Neural progenitor cell (in vitro differentiated cells): ENCODE results near the gene GBX2. TPM values are rescaled to one million over a fixed set of nuclear protein-coding genes. Genes with fewer than 3 reads are reported as not detected.

ENCODE experiments used
- DNase-seq: peaks from one replicate; pipeline ENCODE4 v3.0.0-alpha.2; 2016; ENCODE audit warnings: low spot score
- H2AFZ ChIP-seq: fragments of 200-600 bp; sonication (generic); replicated peaks from 2 replicates; pipeline ENCODE4 v1.6.1; 2016; ENCODE audit warnings: antibody characterized with exemption
- H3F3A ChIP-seq: fragments of 200-600 bp; sonication (generic); 2 replicates; pipeline ENCODE4 v1.6.1; 2016; ENCODE audit warnings: antibody characterized with exemption, low read depth
- H3K27ac ChIP-seq: fragments of 200-600 bp; sonication (generic); 2 replicates; pipeline ENCODE4 v1.5.1; 2016; ENCODE audit warnings: mild to moderate bottlenecking
- H3K27me3 ChIP-seq: fragments of 200-600 bp; sonication (generic); 2 replicates; pipeline ENCODE4 v1.6.1; 2016; ENCODE audit warnings: mild to moderate bottlenecking, moderate library complexity
- H3K36me3 ChIP-seq: fragments of 200-600 bp; sonication (generic); 2 replicates; pipeline ENCODE4 v1.5.1; 2016
- H3K4me1 ChIP-seq: fragments of 200-600 bp; sonication (generic); 2 replicates; pipeline ENCODE4 v1.6.1; 2016; ENCODE audit warnings: mixed run types
- H3K4me2 ChIP-seq: fragments of 200-600 bp; sonication (generic); 2 replicates; pipeline ENCODE4 v1.6.1; 2016
- H3K4me3 ChIP-seq: fragments of 200-600 bp; sonication (generic); 2 replicates; pipeline ENCODE4 v1.5.1; 2016
- H3K79me2 ChIP-seq: fragments of 200-600 bp; sonication (generic); 2 replicates; pipeline ENCODE4 v1.6.1; 2016; ENCODE audit warnings: low read depth
- H3K9ac ChIP-seq: fragments of 200-600 bp; sonication (generic); 2 replicates; pipeline ENCODE4 v1.6.1; 2016
- H3K9me3 ChIP-seq: fragments of 200-600 bp; sonication (generic); 2 replicates; pipeline ENCODE4 v1.5.1; 2016; ENCODE audit warnings: low read depth
- H4K20me1 ChIP-seq: fragments of 200-600 bp; sonication (generic); 2 replicates; pipeline ENCODE4 v1.6.1; 2016; ENCODE audit warnings: low read depth
- H3K27ac Mint-ChIP-seq: 3 replicates; pipeline ENCODE4 v1.8.0; 2021; ENCODE audit warnings: mixed read lengths
- H3K27me3 Mint-ChIP-seq: 2 replicates; pipeline ENCODE4 v1.8.0; 2022; ENCODE audit warnings: low read depth, mild to moderate bottlenecking, inconsistent platforms, moderate library complexity, mixed read lengths; ENCODE audit not compliant: insufficient read depth
- H3K36me3 Mint-ChIP-seq: 3 replicates; pipeline ENCODE4 v1.8.0; 2021; ENCODE audit warnings: mixed read lengths
- H3K4me1 Mint-ChIP-seq: 3 replicates; pipeline ENCODE4 v1.8.0; 2021; ENCODE audit warnings: mixed read lengths
- H3K4me3 Mint-ChIP-seq: 3 replicates; pipeline ENCODE4 v1.8.0; 2021; ENCODE audit warnings: mild to moderate bottlenecking, moderate library complexity, mixed read lengths
- H3K9me3 Mint-ChIP-seq: 3 replicates; pipeline ENCODE4 v1.8.0; 2020; ENCODE audit warnings: mixed read lengths
- EZH2 ChIP-seq: fragments of 200-600 bp; sonication (generic); IDR thresholded peaks from 2 replicates; pipeline ENCODE4 v1.6.1; 2017; ENCODE audit warnings: antibody characterized with exemption, mild to moderate bottlenecking, moderate library complexity
- EZH2phosphoT487 ChIP-seq: fragments of 200-600 bp; sonication (generic); IDR thresholded peaks from 2 replicates; pipeline ENCODE4 v1.6.1; 2017; ENCODE audit warnings: antibody characterized with exemption
- total RNA-seq: library from RNA; depleted of rRNA; stranded (reverse); fragments of >200 nt; gene quantifications from 2 replicates; pipeline ENCODE4 v1.2.3, GENCODE V29; 2015; ENCODE audit warnings: low replicate concordance
- TF ChIP-seq, protein P1 (sequence below): fragments of 200-600 bp; sonication (generic); IDR thresholded peaks from 2 replicates; pipeline ENCODE4 v1.5.1; 2017; ENCODE audit warnings: antibody characterized with exemption, mild to moderate bottlenecking

GBX2 gene
- total RNA-seq, 1 donor from 2014 or later = not detected

GRCh38 chr2:236169741-236170589, 1.8 kb upstream of the GBX2 start:
- Histone ChIP-seq H3K27ac (no peak overlapping the region), H3K9me3 (no peaks in the 10 kb centered on the region), H3K27me3 (peaks cover 100% of the 10 kb centered on the region), H3K4me1 (peaks cover 48% of the 10 kb centered on the region), H3K4me3 (peak overlapping the region; percentile 10), H3K4me2 (peak overlapping the region; percentile 63), H3K36me3 (no peaks in the 10 kb centered on the region), H4K20me1 (peaks cover 89% of the 10 kb centered on the region), H3K9ac (no peak overlapping the region), H3K79me2 (no peaks in the 10 kb centered on the region), H3F3A (peaks cover 85% of the 10 kb centered on the region), H2AFZ (no peak overlapping the region)
- peak overlapping the region; percentile 47 for H3K27ac Mint-ChIP-seq
- H3K36me3 Mint-ChIP-seq = no peaks in the 10 kb centered on the region
- peak; percentile 76 for DNase-seq
- H3K9me3 Mint-ChIP-seq = no peaks in the 10 kb centered on the region
- H3K4me1 Mint-ChIP-seq = peaks cover 59% of the 10 kb centered on the region
- H3K27me3 Mint-ChIP-seq = peaks cover 68% of the 10 kb centered on the region
- peak overlapping the region; percentile 84 for H3K4me3 Mint-ChIP-seq
- no peak for TF ChIP-seq EZH2
- TF ChIP-seq EZH2phosphoT487 = peak; percentile 62

DNA sequence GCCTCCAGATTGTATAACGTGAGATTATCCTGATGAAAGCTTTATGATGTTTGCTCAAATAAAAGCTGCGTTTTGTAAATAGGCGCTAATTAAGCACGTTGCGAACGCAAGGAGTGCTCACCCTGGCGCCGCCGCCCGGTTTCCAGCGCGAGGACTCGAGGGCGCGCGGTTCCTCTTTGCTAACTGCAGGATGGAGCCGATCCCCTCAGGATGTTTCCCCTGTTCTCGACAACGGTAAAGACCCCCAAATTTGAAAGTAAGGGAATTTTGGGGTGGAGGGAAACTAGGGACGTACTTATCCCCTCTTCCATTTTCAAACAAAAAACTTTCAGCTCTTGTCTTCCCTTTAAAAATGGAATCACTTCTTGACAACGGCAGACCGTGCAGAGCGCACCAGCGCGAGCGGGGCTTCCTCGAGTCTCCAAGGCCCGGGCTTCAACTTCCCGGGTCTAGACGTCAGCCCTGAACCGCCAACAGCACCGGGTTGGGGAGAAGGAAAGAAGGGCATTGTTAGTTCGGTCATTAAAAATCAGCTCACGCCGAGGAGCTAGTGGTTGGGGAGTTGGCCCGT, 1.1 kb upstream of the GBX2 start:
- Mint-ChIP-seq H3K36me3 (no peaks in the 10 kb centered on the region), H3K9me3 (no peaks in the 10 kb centered on the region), H3K27me3 (peaks cover 67% of the 10 kb centered on the region), H3K4me3 (peak overlapping the region; percentile 84), H3K4me1 (peaks cover 56% of the 10 kb centered on the region), H3K27ac (peak overlapping the region; percentile 47)
- Histone ChIP-seq H3K4me1 (peaks cover 54% of the 10 kb centered on the region), H2AFZ (no peak overlapping the region), H3K27ac (no peak overlapping the region), H3K4me2 (peak overlapping the region; percentile 63), H3K9ac (no peak overlapping the region), H3K9me3 (no peaks in the 10 kb centered on the region), H3F3A (peaks cover 87% of the 10 kb centered on the region), H3K79me2 (no peaks in the 10 kb centered on the region), H3K27me3 (peaks cover 100% of the 10 kb centered on the region), H3K36me3 (no peaks in the 10 kb centered on the region), H4K20me1 (peaks cover 89% of the 10 kb centered on the region), H3K4me3 (no peak overlapping the region)
- peak; percentile 67 for DNase-seq
- TF ChIP-seq EZH2phosphoT487 (peak; percentile 74), EZH2 (peak; percentile 78)
- TF ChIP-seq, protein P1, sequence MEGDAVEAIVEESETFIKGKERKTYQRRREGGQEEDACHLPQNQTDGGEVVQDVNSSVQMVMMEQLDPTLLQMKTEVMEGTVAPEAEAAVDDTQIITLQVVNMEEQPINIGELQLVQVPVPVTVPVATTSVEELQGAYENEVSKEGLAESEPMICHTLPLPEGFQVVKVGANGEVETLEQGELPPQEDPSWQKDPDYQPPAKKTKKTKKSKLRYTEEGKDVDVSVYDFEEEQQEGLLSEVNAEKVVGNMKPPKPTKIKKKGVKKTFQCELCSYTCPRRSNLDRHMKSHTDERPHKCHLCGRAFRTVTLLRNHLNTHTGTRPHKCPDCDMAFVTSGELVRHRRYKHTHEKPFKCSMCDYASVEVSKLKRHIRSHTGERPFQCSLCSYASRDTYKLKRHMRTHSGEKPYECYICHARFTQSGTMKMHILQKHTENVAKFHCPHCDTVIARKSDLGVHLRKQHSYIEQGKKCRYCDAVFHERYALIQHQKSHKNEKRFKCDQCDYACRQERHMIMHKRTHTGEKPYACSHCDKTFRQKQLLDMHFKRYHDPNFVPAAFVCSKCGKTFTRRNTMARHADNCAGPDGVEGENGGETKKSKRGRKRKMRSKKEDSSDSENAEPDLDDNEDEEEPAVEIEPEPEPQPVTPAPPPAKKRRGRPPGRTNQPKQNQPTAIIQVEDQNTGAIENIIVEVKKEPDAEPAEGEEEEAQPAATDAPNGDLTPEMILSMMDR = no peak

DNA sequence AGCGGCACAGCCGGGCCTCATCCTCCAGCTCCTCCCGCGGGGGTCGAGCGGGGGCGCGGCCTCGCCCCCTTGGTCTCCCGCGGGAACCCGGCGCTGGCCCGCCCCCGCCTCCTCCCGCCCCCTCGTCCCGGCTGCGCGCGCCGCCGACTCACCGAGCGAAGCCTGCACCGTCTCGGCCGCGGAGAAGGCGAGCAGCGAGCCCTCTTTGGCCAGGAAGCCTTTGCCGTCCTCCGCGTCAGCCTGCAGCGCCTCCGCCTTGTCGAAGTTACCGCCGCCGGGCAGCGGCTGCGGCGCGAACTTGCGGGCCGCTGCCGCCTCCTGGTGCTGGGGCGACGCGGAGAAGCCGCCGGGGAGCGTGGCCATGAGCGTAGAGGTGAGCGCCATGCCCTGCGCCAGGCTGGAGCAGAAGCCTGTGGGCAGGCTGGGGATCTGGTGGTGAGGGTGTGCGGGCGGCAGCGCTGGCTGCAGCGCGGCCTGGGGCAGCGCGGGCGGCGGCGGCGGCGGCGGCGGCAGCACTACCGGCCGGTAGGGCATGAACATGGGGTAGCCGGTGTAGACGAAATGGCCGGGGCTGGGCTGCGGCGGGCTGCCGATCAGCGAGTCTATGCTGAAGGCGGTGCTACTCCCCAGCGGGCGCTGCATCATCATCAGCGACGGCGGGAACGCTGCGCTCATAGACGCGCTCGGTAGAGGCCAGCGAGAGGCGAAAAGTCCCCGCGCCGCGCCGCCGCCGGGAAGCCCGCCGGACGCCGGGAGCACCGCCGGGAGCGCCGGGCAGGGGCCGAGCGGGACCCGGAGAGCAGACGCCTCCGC, 683 bp downstream of the GBX2 start:
- peak; percentile 86 for DNase-seq
- no peak overlapping the region for H3K27ac Mint-ChIP-seq
- peak overlapping the region; percentile 92 for H3K4me2 ChIP-seq

More for the DNA sequence above, 683 bp downstream of the GBX2 start:
- H3K4me3 ChIP-seq = peak overlapping the region; percentile 49
- peak overlapping the region; percentile 94 for H3K4me3 Mint-ChIP-seq
- no peak overlapping the region for H3K27ac ChIP-seq
- no peak overlapping the region for H3K9ac ChIP-seq
- no peaks in the 10 kb centered on the region for H3K79me2 ChIP-seq
- peak overlapping the region; percentile 85 for H2AFZ ChIP-seq
- H3F3A ChIP-seq = peaks cover 80% of the 10 kb centered on the region
- peaks cover 61% of the 10 kb centered on the region for H3K4me1 ChIP-seq
- peaks cover 54% of the 10 kb centered on the region for H3K4me1 Mint-ChIP-seq
- H3K27me3 ChIP-seq = peaks cover 100% of the 10 kb centered on the region
- H3K36me3 ChIP-seq = no peaks in the 10 kb centered on the region
- H3K36me3 Mint-ChIP-seq = peaks cover 2% of the 10 kb centered on the region
- TF ChIP-seq EZH2 (peak; percentile 73), EZH2phosphoT487 (peak; percentile 44)
- TF ChIP-seq, protein P1 = peak; percentile 35
- H3K9me3 ChIP-seq = no peaks in the 10 kb centered on the region
- H3K9me3 Mint-ChIP-seq = no peaks in the 10 kb centered on the region
- peaks cover 88% of the 10 kb centered on the region for H4K20me1 ChIP-seq
- peaks cover 61% of the 10 kb centered on the region for H3K27me3 Mint-ChIP-seq
